ENCODE measurements around the gene FCHSD2. TPM values are rescaled to one million over a fixed set of nuclear protein-coding genes. Genes with fewer than 3 reads are reported as not detected.

The FCHSD2 gene
- total RNA-seq, 1 experiment from 2014 or later = 22.6 TPM

DNA sequence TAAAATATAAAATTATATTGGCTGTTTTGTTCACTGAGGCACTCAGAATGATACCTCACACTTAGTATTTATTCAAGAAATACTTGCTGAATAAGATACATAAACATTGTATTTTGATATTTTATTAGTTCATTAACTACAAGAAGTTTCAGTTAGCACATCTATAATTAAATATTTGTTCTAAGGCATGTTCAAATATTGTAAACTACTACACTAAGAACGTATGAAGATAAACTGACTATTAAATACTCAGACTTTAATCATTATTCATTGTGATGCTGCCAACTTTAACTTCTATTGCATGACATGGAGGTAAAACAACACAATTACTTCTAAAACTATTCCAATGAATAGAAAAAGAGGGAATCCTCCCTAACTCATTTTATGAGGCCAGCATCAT, 198.5 kb downstream of the FCHSD2 start:
- no peaks in the 10 kb centered on the region for H3F3A ChIP-seq (ENCODE audit: insufficient read depth, low read depth)
- no peak overlapping the region for H3K27ac ChIP-seq
- no peaks in the 10 kb centered on the region for H4K20me1 ChIP-seq (ENCODE audit: insufficient read depth)
- POLR2A ChIA-PET (ENCODE audit: unreplicated experiment) = no interaction called here
- no peak overlapping the region for H2AFZ ChIP-seq
- intact Hi-C loops (cut with micrococcal nuclease; ENCODE audit: unreplicated experiment) = no loop called here
- no peak overlapping the region for H3K4me3 ChIP-seq
- TF ChIP-seq, protein P1, sequence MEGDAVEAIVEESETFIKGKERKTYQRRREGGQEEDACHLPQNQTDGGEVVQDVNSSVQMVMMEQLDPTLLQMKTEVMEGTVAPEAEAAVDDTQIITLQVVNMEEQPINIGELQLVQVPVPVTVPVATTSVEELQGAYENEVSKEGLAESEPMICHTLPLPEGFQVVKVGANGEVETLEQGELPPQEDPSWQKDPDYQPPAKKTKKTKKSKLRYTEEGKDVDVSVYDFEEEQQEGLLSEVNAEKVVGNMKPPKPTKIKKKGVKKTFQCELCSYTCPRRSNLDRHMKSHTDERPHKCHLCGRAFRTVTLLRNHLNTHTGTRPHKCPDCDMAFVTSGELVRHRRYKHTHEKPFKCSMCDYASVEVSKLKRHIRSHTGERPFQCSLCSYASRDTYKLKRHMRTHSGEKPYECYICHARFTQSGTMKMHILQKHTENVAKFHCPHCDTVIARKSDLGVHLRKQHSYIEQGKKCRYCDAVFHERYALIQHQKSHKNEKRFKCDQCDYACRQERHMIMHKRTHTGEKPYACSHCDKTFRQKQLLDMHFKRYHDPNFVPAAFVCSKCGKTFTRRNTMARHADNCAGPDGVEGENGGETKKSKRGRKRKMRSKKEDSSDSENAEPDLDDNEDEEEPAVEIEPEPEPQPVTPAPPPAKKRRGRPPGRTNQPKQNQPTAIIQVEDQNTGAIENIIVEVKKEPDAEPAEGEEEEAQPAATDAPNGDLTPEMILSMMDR (conservative IDR thresholded peaks at IDR 0.05) = no peak
- no peak for TF ChIP-seq EZH2 (IDR thresholded peaks at IDR 0.05; ENCODE audit: low read depth)
- no TSS peak for BruUV-seq (replicated peaks)
- no peaks in the 10 kb centered on the region for H3K9me2 ChIP-seq (ENCODE audit: insufficient read depth)
- CTCF ChIA-PET = no interaction called here
- H3K4me1 ChIP-seq (replicated peaks; ENCODE audit: insufficient read depth) = no peaks in the 10 kb centered on the region
- no peak for DNase-seq
- no peaks in the 10 kb centered on the region for H3K27me3 ChIP-seq (ENCODE audit: insufficient read depth, low read depth)
- H3K79me2 ChIP-seq (ENCODE audit: low read depth) = no peaks in the 10 kb centered on the region
- no peak overlapping the region for H3K4me2 ChIP-seq
- H3K9me3 ChIP-seq (ENCODE audit: insufficient read depth, low read depth) = no peaks in the 10 kb centered on the region
- no peaks in the 10 kb centered on the region for H3K36me3 ChIP-seq (ENCODE audit: low read depth)

DNA sequence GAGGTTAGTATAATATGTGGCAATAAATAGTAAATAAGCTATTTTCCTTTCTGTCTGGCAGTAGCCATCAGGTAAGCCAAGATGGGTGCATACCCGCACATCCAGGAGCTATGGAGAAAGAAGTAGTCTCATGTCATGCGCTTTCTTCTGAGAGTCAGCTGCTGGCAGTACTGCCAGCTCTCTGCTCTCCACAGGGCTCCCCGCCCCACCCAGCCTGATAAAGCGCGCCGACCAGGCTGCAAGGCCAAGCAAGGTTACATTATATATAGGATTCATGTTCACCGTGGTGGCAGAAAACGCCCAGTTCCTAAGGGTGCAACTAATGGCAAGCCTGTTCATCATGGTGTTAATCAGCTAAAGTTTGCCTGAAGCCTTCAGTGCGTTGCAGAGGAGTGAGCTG, 201.7 kb downstream of the FCHSD2 start:
- H3K27ac ChIP-seq = no peak overlapping the region
- no TSS peak for BruUV-seq (replicated peaks)
- ChIA-PET CTCF (no interaction called here), POLR2A (ENCODE audit: unreplicated experiment) (interaction anchor here (0.6 to 0.7 kb wide), 2 partner anchors 40 to 349 kb away, joined by 3 read pairs; no protein-coding TSS in a partner anchor)
- no peaks in the 10 kb centered on the region for H3K4me1 ChIP-seq (replicated peaks; ENCODE audit: insufficient read depth)
- no peaks in the 10 kb centered on the region for H4K20me1 ChIP-seq (ENCODE audit: insufficient read depth)
- DNase-seq = no peak
- H2AFZ ChIP-seq = no peak overlapping the region
- H3K27me3 ChIP-seq (ENCODE audit: insufficient read depth, low read depth) = no peaks in the 10 kb centered on the region
- TF ChIP-seq, protein P1 (conservative IDR thresholded peaks at IDR 0.05) = no peak
- no peak for TF ChIP-seq EZH2 (IDR thresholded peaks at IDR 0.05; ENCODE audit: low read depth)
- no peaks in the 10 kb centered on the region for H3K9me2 ChIP-seq (ENCODE audit: insufficient read depth)
- no peaks in the 10 kb centered on the region for H3K36me3 ChIP-seq (ENCODE audit: low read depth)
- H3K9me3 ChIP-seq (ENCODE audit: insufficient read depth, low read depth) = no peaks in the 10 kb centered on the region
- intact Hi-C loops (cut with micrococcal nuclease; ENCODE audit: unreplicated experiment) = no loop called here
- no peak overlapping the region for H3K4me2 ChIP-seq
- H3K4me3 ChIP-seq = no peak overlapping the region
- no peaks in the 10 kb centered on the region for H3K79me2 ChIP-seq (ENCODE audit: low read depth)
- H3F3A ChIP-seq (ENCODE audit: insufficient read depth, low read depth) = no peaks in the 10 kb centered on the region

DNA sequence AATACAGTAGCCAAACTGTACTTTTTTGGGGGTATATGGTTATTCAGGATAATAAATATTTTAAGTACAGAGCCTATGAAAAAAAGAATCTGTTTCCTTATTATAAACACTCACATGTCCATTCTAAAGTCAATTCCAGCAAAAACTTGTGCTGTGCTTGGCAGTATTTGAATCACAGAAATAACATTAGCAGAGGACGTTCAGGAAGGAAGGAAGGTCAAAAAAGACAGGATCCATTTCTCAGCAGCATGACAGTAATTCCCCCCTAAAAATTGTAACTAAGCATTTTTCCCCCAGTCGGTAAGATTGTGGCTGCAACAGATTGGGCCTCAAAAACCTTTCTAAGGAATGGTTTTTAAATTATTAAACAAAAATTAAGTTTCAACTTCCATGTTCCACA, 203.1 kb downstream of the FCHSD2 start:
- ChIA-PET CTCF (no interaction called here), POLR2A (ENCODE audit: unreplicated experiment) (no interaction called here)
- Histone ChIP-seq H4K20me1 (ENCODE audit: insufficient read depth) (no peaks in the 10 kb centered on the region), H3K27me3 (ENCODE audit: insufficient read depth, low read depth) (no peaks in the 10 kb centered on the region), H3K9me2 (ENCODE audit: insufficient read depth) (no peaks in the 10 kb centered on the region), H3K27ac (no peak overlapping the region), H3K4me3 (no peak overlapping the region), H3F3A (ENCODE audit: insufficient read depth, low read depth) (no peaks in the 10 kb centered on the region), H3K36me3 (ENCODE audit: low read depth) (no peaks in the 10 kb centered on the region), H3K4me2 (no peak overlapping the region), H3K9me3 (ENCODE audit: insufficient read depth, low read depth) (no peaks in the 10 kb centered on the region), H2AFZ (no peak overlapping the region), H3K79me2 (ENCODE audit: low read depth) (no peaks in the 10 kb centered on the region), H3K4me1 (replicated peaks; ENCODE audit: insufficient read depth) (no peaks in the 10 kb centered on the region)
- DNase-seq = no peak
- TF ChIP-seq EZH2 (IDR thresholded peaks at IDR 0.05; ENCODE audit: low read depth) = no peak
- intact Hi-C loops (cut with micrococcal nuclease; ENCODE audit: unreplicated experiment) = no loop called here
- BruUV-seq (replicated peaks) = no TSS peak

- Histone ChIP-seq H2AFZ (no peak overlapping the region), H4K20me1 (ENCODE audit: insufficient read depth) (no peaks in the 10 kb centered on the region), H3K79me2 (ENCODE audit: low read depth) (no peaks in the 10 kb centered on the region), H3K27ac (no peak overlapping the region), H3K36me3 (ENCODE audit: low read depth) (no peaks in the 10 kb centered on the region), H3K27me3 (ENCODE audit: insufficient read depth, low read depth) (no peaks in the 10 kb centered on the region), H3K9me3 (ENCODE audit: insufficient read depth, low read depth) (no peaks in the 10 kb centered on the region), H3K4me2 (no peak overlapping the region), H3F3A (ENCODE audit: insufficient read depth, low read depth) (no peaks in the 10 kb centered on the region), H3K9me2 (ENCODE audit: insufficient read depth) (no peaks in the 10 kb centered on the region), H3K4me1 (replicated peaks; ENCODE audit: insufficient read depth) (no peaks in the 10 kb centered on the region), H3K4me3 (no peak overlapping the region)
- DNase-seq = no peak
- no TSS peak for BruUV-seq (replicated peaks)
- ChIA-PET POLR2A (ENCODE audit: unreplicated experiment) (no interaction called here), CTCF (no interaction called here)
- TF ChIP-seq, protein P1 (conservative IDR thresholded peaks at IDR 0.05) = no peak
- no peak for TF ChIP-seq EZH2 (IDR thresholded peaks at IDR 0.05; ENCODE audit: low read depth)
- intact Hi-C loops (cut with micrococcal nuclease; ENCODE audit: unreplicated experiment) = no loop called here
Measured at GRCh38 chr11:72937439-72937838, 204.7 kb downstream of the FCHSD2 start.

Measured in PC-9 (cell line).